Liver (tissue), 3 donors: ENCODE data around the gene MLH1.

Source experiments
- RAD21 ChIP-seq, 2 donors: IDR thresholded peaks; 2 replicates each; pipeline ENCODE4 v1.6.1; 2016; ENCODE audit warnings: antibody characterized with exemption in 2 of 2, mild to moderate bottlenecking in 2 of 2
- YY1 ChIP-seq: IDR thresholded peaks from 2 replicates; pipeline ENCODE4 v1.6.1; 2016; ENCODE audit warnings: antibody characterized with exemption, mild to moderate bottlenecking
- TF ChIP-seq, protein P1 (sequence below): fragments of 150-350 bp; IDR thresholded peaks from 2 replicates; pipeline ENCODE4 v1.5.1; 2017; ENCODE audit warnings: improper control_type of control experiment, low read depth, low read length; ENCODE audit not compliant: missing input control
- TF ChIP-seq, protein P2 (sequence below): IDR thresholded peaks from 2 replicates; pipeline ENCODE4 v1.6.1; 2016; ENCODE audit warnings: antibody characterized with exemption, mild to moderate bottlenecking
- donor health status: healthy.
- donor health status: healthy.

- TF ChIP-seq, protein P1, sequence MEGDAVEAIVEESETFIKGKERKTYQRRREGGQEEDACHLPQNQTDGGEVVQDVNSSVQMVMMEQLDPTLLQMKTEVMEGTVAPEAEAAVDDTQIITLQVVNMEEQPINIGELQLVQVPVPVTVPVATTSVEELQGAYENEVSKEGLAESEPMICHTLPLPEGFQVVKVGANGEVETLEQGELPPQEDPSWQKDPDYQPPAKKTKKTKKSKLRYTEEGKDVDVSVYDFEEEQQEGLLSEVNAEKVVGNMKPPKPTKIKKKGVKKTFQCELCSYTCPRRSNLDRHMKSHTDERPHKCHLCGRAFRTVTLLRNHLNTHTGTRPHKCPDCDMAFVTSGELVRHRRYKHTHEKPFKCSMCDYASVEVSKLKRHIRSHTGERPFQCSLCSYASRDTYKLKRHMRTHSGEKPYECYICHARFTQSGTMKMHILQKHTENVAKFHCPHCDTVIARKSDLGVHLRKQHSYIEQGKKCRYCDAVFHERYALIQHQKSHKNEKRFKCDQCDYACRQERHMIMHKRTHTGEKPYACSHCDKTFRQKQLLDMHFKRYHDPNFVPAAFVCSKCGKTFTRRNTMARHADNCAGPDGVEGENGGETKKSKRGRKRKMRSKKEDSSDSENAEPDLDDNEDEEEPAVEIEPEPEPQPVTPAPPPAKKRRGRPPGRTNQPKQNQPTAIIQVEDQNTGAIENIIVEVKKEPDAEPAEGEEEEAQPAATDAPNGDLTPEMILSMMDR, result no peak
- TF ChIP-seq RAD21 (IDR thresholded peaks at IDR 0.05), result no peak
- TF ChIP-seq, protein P2, sequence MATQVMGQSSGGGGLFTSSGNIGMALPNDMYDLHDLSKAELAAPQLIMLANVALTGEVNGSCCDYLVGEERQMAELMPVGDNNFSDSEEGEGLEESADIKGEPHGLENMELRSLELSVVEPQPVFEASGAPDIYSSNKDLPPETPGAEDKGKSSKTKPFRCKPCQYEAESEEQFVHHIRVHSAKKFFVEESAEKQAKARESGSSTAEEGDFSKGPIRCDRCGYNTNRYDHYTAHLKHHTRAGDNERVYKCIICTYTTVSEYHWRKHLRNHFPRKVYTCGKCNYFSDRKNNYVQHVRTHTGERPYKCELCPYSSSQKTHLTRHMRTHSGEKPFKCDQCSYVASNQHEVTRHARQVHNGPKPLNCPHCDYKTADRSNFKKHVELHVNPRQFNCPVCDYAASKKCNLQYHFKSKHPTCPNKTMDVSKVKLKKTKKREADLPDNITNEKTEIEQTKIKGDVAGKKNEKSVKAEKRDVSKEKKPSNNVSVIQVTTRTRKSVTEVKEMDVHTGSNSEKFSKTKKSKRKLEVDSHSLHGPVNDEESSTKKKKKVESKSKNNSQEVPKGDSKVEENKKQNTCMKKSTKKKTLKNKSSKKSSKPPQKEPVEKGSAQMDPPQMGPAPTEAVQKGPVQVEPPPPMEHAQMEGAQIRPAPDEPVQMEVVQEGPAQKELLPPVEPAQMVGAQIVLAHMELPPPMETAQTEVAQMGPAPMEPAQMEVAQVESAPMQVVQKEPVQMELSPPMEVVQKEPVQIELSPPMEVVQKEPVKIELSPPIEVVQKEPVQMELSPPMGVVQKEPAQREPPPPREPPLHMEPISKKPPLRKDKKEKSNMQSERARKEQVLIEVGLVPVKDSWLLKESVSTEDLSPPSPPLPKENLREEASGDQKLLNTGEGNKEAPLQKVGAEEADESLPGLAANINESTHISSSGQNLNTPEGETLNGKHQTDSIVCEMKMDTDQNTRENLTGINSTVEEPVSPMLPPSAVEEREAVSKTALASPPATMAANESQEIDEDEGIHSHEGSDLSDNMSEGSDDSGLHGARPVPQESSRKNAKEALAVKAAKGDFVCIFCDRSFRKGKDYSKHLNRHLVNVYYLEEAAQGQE, result no peak
- TF ChIP-seq YY1, result no peak
Measured at GRCh38 chr3:37097776-37098175, 104.5 kb downstream of the MLH1 start.
